ENCODE results near the gene SRRM5. TPM values are rescaled to one million over a fixed set of nuclear protein-coding genes. Genes with fewer than 3 reads are reported as not detected.

The SRRM5 gene
- total RNA-seq, 1 donor from 2014 or later: 0.98 TPM

- peaks cover 14% of the 10 kb centered on the region for H3K4me1 ChIP-seq
- no peak for DNase-seq (ENCODE audit: extremely low spot score in 2 of 2)
- no peaks in the 10 kb centered on the region for H3K36me3 ChIP-seq
- TF ChIP-seq CTCF (IDR thresholded peaks at IDR 0.05) (no peak), POLR2A (IDR thresholded peaks at IDR 0.05) (no peak), POLR2AphosphoS5 (IDR thresholded peaks at IDR 0.05; ENCODE audit: insufficient read depth in 1 of 2, low read depth in 1 of 2) (no peak)
- no peaks in the 10 kb centered on the region for H3K9me3 ChIP-seq
- peaks cover 3% of the 10 kb centered on the region for H3K27me3 ChIP-seq
- H3K4me3 ChIP-seq: peak within 1 kb of the TSS; percentile 70 to 71
- H3K27ac ChIP-seq: peak within 1 kb of the TSS; percentile 66
- intact Hi-C loops (cut with DNase I): no loop called here
These were observed 27.9 kb downstream of the SRRM5 start, which contains the start of gene CADM4 for GRCh38 chr19:43639519-43640423. TSS of gene CADM4 (minus strand) at chr19:43639850. CDS start at chr19:43639790, 60 bp downstream.

- peaks cover 3% of the 10 kb centered on the region for H3K27me3 ChIP-seq
- peak overlapping the region; percentile 70 to 71 for H3K4me3 ChIP-seq
- intact Hi-C loops (cut with DNase I): no loop called here
- H3K36me3 ChIP-seq: no peaks in the 10 kb centered on the region
- TF ChIP-seq CTCF (IDR thresholded peaks at IDR 0.05) (no peak), POLR2AphosphoS5 (IDR thresholded peaks at IDR 0.05; ENCODE audit: insufficient read depth in 1 of 2, low read depth in 1 of 2) (no peak), POLR2A (IDR thresholded peaks at IDR 0.05) (no peak)
- DNase-seq (ENCODE audit: extremely low spot score in 2 of 2): no peak
- H3K27ac ChIP-seq: peak overlapping the region; percentile 66
- H3K4me1 ChIP-seq: peaks cover 8% of the 10 kb centered on the region
- no peaks in the 10 kb centered on the region for H3K9me3 ChIP-seq
These were observed 28.5 kb downstream of the SRRM5 start for GRCh38 chr19:43640424-43640757.

- Histone ChIP-seq H3K9me3 (no peaks in the 10 kb centered on the region), H3K27me3 (peaks cover 3% of the 10 kb centered on the region), H3K27ac (no peak overlapping the region), H3K36me3 (peaks cover 0 to 3% of the 10 kb centered on the region in 2 donors), H3K4me3 (no peak overlapping the region), H3K4me1 (peaks cover 8% of the 10 kb centered on the region)
- intact Hi-C loops (cut with DNase I): no loop called here
- DNase-seq (ENCODE audit: extremely low spot score in 2 of 2): no peak
- TF ChIP-seq CTCF (IDR thresholded peaks at IDR 0.05) (no peak), POLR2AphosphoS5 (IDR thresholded peaks at IDR 0.05; ENCODE audit: insufficient read depth in 1 of 2, low read depth in 1 of 2) (no peak), POLR2A (IDR thresholded peaks at IDR 0.05) (no peak)
These were observed 29.4 kb downstream of the SRRM5 start for GRCh38 chr19:43641333-43641732.

GRCh38 chr19:43642531-43642930 is 30.6 kb downstream of the SRRM5 start:
- no peak overlapping the region for H3K4me3 ChIP-seq
- intact Hi-C loops (cut with DNase I): no loop called here
- TF ChIP-seq CTCF (IDR thresholded peaks at IDR 0.05) (no peak), POLR2AphosphoS5 (IDR thresholded peaks at IDR 0.05; ENCODE audit: insufficient read depth in 1 of 2, low read depth in 1 of 2) (no peak), POLR2A (IDR thresholded peaks at IDR 0.05) (no peak)

GRCh38 chr19:43643326-43643725 is 31.4 kb downstream of the SRRM5 start:
- Histone ChIP-seq H3K4me3 (no peak overlapping the region), H3K27me3 (peaks cover 3% of the 10 kb centered on the region), H3K4me1 (peaks cover 8% of the 10 kb centered on the region), H3K36me3 (peaks cover 0 to 5% of the 10 kb centered on the region in 2 donors), H3K27ac (no peak overlapping the region), H3K9me3 (no peaks in the 10 kb centered on the region)
- intact Hi-C loops (cut with DNase I): no loop called here
- DNase-seq (ENCODE audit: extremely low spot score in 2 of 2): no peak
- TF ChIP-seq POLR2A (IDR thresholded peaks at IDR 0.05) (no peak), CTCF (IDR thresholded peaks at IDR 0.05) (no peak), POLR2AphosphoS5 (IDR thresholded peaks at IDR 0.05; ENCODE audit: insufficient read depth in 1 of 2, low read depth in 1 of 2) (no peak)

More at GRCh38 chr19:43642531-43642930, 30.6 kb downstream of the SRRM5 start:
- DNase-seq (ENCODE audit: extremely low spot score in 2 of 2): no peak
- Histone ChIP-seq H3K27me3 (peaks cover 3% of the 10 kb centered on the region), H3K27ac (no peak overlapping the region), H3K36me3 (peaks cover 0 to 5% of the 10 kb centered on the region in 2 donors), H3K9me3 (no peaks in the 10 kb centered on the region), H3K4me1 (peaks cover 8% of the 10 kb centered on the region)

All from vagina (tissue), 2 donors.